IPS DF 6.9 (cell line): ENCODE measurements around the gene NHERF1.

Experiments used
- DNase-seq: peaks from one replicate; pipeline ENCODE4 v3.0.0-alpha.2; 2013; ENCODE audit warnings: low read depth, low spot score
- H3K27ac ChIP-seq: one replicate; pipeline ENCODE4 v1.5.1; 2013; ENCODE audit warnings: low read length, control low read depth
- H3K27me3 ChIP-seq: 2 replicates; pipeline ENCODE4 v1.6.1; 2013; ENCODE audit warnings: mild to moderate bottlenecking, low read length; ENCODE audit not compliant: control insufficient read depth, insufficient read depth
- H3K36me3 ChIP-seq: 2 replicates; pipeline ENCODE4 v1.6.1; 2013; ENCODE audit warnings: low read length; ENCODE audit not compliant: control insufficient read depth, insufficient read depth
- H3K4me1 ChIP-seq: 2 replicates; pipeline ENCODE4 v1.6.1; 2013; ENCODE audit warnings: low read length; ENCODE audit not compliant: control insufficient read depth, insufficient read depth
- H3K4me3 ChIP-seq: 2 replicates; pipeline ENCODE4 v1.5.1; 2013; ENCODE audit warnings: mild to moderate bottlenecking, low read length
- H3K9me3 ChIP-seq: 2 replicates; pipeline ENCODE4 v1.6.1; 2013; ENCODE audit warnings: low read length, inconsistent platforms; ENCODE audit not compliant: control insufficient read depth, insufficient read depth
- WGBS: extraction: QIAGEN DNeasy Blood & Tissue Kit; methylation state at CpG from one replicate; pipeline ENCODE4 v1.1.7; 2013; ENCODE audit warnings: mixed read lengths, missing lambda C conversion rate; ENCODE audit not compliant: insufficient read length, insufficient coverage; 5-methylcytosine and 5-hydroxymethylcytosine counted together

NHERF1 gene

DNA sequence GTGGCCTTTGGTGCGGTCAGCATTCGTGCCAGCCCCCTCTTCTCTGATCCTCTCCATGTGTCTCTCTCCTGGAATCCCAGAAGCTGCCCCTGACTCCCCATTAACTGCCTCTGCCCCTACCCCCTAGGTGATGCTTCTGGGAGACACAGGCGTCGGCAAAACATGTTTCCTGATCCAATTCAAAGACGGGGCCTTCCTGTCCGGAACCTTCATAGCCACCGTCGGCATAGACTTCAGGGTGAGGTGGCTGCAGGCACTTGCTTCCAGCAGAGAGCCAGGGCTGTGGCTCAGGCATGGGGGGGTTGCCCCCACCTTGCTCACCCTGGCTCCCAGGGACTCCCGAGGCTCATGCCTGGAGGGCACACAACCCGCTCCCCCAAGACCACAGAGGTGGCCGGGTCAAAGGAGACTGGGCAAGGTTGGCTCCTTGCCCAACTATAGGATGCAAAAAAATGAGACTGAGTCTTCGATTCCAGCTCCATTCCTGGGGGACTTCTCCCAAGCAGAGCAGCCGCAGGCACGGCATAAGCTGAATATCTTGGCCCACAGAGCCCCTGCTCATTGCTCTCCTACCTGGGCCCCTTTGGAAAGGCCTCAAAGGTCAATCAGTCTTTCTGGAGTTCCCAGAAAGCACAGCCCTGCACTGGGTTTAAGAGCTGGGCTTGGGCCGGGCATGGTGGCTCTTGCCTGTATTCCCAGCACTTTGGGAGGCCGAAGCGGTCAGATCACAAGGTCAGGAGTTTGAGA lies 7.6 kb upstream of the NHERF1 start:
- WGBS, result no CpG with 5 or more reads among the region's 17 CpGs
- no peaks in the 10 kb centered on the region for H3K27me3 ChIP-seq
- no peaks in the 10 kb centered on the region for H3K36me3 ChIP-seq
- DNase-seq, result no peak
- peaks cover 6% of the 10 kb centered on the region; the same call in 1 of the 2 replicates for H3K4me1 ChIP-seq
- no peak overlapping the region for H3K27ac ChIP-seq
- no peak overlapping the region for H3K4me3 ChIP-seq
- no peaks in the 10 kb centered on the region for H3K9me3 ChIP-seq

DNA sequence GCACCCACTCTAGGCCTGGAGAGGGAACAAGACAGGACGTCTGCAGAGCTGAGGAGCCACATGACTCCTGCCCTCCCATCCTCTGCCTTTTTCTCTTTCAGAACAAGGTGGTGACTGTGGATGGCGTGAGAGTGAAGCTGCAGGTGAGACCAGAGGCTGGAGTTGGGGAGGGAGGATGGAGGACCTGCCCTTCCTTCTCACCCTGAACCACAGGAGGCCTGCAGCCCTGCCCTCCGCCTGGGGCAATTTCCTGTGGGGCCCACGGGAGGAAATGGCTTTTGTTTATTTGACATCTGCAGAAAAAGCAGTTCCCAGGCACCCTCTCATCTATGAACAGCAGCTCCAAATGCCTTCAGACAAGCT lies 6.3 kb upstream of the NHERF1 start:
- Histone ChIP-seq H3K4me3 (no peak overlapping the region), H3K9me3 (no peaks in the 10 kb centered on the region), H3K36me3 (no peaks in the 10 kb centered on the region), H3K4me1 (peaks cover 10% of the 10 kb centered on the region), H3K27ac (no peak overlapping the region), H3K27me3 (no peaks in the 10 kb centered on the region)
- DNase-seq, result no peak
- WGBS, result no CpG with 5 or more reads among the region's 4 CpGs

DNA sequence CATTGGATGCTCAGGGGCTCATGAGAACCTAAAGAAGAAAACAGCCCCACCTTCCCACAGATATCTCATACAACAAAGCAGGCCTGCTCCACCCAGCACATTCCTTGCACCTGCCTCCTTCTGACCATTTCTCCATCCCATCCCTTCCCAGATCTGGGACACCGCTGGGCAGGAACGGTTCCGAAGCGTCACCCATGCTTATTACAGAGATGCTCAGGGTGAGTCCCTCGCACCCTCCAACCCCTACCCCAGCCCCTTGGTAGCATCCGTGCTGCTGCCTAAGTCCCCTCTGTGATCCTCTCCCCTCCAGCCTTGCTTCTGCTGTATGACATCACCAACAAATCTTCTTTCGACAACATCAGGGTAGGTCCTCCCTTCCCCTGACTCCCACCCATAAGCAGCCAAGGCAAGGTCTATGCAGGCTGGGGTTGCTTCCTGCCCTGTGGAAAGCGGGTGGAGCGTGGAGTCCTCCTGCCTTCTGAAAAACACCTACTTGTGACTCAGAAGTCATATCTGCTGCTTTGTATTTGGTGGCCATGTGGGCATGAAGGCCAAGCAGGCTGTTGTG lies 5.4 kb upstream of the NHERF1 start:
- no CpG with 5 or more reads among the region's 9 CpGs for WGBS
- Histone ChIP-seq H3K27ac (no peak overlapping the region), H3K36me3 (no peaks in the 10 kb centered on the region), H3K4me3 (no peak overlapping the region), H3K4me1 (peaks cover 12% of the 10 kb centered on the region), H3K27me3 (no peaks in the 10 kb centered on the region), H3K9me3 (no peaks in the 10 kb centered on the region)
- no peak for DNase-seq

DNA sequence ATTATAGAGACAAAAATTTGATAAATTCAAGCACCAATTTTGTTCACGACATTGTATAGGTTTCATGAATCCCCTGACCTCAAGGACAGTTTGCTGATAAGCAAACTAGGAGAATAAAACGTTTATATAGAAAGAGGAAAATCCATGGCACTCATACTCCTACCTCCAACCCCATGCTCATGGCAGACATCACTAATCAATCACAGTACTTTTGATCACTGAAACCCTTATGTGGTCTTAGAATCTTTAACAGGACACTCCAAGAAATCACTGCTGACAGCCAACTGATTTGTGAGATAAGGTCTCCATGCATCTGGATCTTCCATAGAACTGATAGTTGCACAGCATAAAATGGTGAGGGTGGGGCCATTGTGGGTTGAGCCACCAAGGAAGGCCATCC lies 4.7 kb upstream of the NHERF1 start:
- no peak for DNase-seq
- H3K9me3 ChIP-seq, result no peaks in the 10 kb centered on the region
- WGBS, result no CpG with 5 or more reads among the region's 2 CpGs
- no peak overlapping the region for H3K27ac ChIP-seq
- H3K27me3 ChIP-seq, result no peaks in the 10 kb centered on the region
- no peaks in the 10 kb centered on the region for H3K36me3 ChIP-seq
- peaks cover 10% of the 10 kb centered on the region for H3K4me1 ChIP-seq
- no peak overlapping the region for H3K4me3 ChIP-seq

DNA sequence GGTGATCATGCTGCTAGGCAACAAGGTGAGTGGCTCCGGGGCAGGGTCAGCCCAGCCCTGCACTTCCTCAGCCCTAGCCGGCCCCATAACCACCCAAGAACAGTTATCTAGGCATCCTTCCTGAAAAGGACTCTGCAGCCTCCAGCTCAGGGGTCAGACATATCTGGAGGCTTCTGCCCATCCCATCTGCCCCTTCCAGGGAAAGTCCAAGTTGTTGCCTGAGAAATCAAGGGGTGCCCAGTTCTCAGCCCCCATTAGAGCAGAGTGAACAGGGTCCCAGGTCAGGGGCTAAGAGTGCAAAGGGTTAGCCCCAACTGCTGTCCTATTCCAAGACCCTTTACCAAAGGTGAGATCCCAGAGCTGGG lies 4.1 kb upstream of the NHERF1 start:
- H3K4me3 ChIP-seq, result no peak overlapping the region
- no peak overlapping the region for H3K27ac ChIP-seq
- H3K27me3 ChIP-seq, result no peaks in the 10 kb centered on the region
- no peak for DNase-seq
- no peaks in the 10 kb centered on the region for H3K9me3 ChIP-seq
- no peaks in the 10 kb centered on the region for H3K36me3 ChIP-seq
- H3K4me1 ChIP-seq, result peaks cover 10% of the 10 kb centered on the region
- no CpG with 5 or more reads among the region's 2 CpGs for WGBS

DNA sequence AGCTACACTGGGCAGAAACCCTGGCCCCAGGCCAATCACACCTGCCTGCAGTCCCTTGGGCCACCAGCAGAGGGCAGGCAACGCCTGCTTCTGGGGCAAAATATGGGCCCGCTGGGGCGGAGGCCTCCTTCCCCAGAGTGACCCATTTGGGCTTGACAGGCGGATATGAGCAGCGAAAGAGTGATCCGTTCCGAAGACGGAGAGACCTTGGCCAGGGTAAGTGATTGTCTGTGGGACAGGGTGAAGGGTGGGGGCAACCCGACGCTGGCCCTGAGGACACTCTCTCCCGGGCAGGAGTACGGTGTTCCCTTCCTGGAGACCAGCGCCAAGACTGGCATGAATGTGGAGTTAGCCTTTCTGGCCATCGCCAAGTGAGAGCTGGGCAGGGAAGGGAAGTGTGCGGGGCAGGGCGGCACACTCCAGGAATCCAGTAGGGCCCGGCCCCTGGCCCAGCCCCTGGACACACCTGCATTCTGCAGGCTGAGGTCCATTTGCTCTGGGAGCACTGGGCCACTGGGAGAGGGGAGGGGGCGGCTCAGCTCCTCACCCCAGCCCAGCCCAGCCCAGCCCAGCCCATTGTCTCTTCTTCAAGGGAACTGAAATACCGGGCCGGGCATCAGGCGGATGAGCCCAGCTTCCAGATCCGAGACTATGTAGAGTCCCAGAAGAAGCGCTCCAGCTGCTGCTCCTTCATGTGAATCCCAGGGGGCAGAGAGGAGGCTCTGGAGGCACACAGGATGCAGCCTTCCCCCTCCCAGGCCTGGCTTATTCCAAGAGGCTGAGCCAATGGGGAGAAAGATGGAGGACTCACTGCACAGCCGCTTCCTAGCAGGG lies 3.5 kb upstream of the NHERF1 start:
- no peaks in the 10 kb centered on the region for H3K9me3 ChIP-seq
- no peak overlapping the region for H3K27ac ChIP-seq
- H3K36me3 ChIP-seq, result no peaks in the 10 kb centered on the region
- H3K4me3 ChIP-seq, result peak overlapping the region; percentile 3; the same call in 1 of the 2 replicates
- H3K4me1 ChIP-seq, result peaks cover 10% of the 10 kb centered on the region
- WGBS, result no CpG with 5 or more reads among the region's 24 CpGs
- H3K27me3 ChIP-seq, result no peaks in the 10 kb centered on the region
- DNase-seq, result no peak

DNA sequence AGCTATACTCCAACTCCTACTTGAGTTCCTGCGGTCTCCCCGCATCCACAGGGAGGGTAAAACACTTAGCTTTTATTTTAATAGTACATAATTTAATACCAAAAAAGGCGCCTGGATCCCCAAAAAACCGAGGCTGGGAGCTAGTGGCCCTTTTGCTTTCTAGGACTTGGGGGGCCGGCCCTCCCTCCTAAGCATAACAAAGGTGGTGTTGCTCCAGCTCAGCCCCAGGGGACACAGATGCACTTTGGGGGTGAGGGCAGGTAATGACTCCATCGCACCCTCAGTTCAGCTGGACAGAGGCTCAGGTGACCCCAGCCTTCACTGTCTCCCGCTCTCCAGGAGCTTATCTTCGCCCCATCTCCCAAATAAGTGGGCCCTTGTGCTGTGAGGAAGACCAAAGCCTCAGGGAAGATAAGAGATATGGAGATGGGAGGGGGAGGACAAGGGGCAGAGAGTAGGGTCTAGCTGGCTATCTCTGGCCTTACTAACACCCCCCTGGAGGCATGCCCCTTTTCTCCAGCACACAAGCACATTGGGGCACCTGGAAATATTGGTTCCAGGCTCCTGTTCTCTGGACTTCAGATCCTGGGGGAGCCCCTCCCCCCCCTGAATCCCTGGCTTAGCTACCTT lies 2.8 kb upstream of the NHERF1 start:
- Histone ChIP-seq H3K9me3 (no peaks in the 10 kb centered on the region), H3K27ac (no peak overlapping the region), H3K4me3 (no peak overlapping the region), H3K27me3 (no peaks in the 10 kb centered on the region), H3K4me1 (peaks cover 10% of the 10 kb centered on the region), H3K36me3 (no peaks in the 10 kb centered on the region)
- no peak for DNase-seq
- WGBS, result no CpG with 5 or more reads among the region's 8 CpGs

DNA sequence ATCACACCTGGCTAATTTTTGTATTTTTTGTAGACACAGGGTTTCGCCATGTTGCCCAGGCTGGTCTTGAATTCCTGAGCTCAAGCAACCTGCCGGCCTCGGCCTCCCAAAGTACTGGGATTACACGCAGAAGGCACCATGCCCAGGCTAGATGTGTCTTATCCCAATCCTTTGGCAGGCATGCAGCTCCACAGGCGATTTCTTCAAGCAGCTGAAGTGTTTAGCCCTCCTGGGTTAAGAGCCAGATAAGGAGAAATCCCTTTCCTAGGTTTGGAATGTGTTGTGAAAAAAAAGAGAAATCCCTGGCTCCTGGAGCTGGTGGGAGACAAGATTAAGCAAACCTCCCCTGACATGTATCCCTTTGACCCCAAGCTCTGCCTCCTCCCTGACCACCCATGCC lies 2.1 kb upstream of the NHERF1 start:
- H3K27me3 ChIP-seq, result no peaks in the 10 kb centered on the region
- no peak overlapping the region for H3K4me3 ChIP-seq
- no peak overlapping the region for H3K27ac ChIP-seq
- peaks cover 12% of the 10 kb centered on the region for H3K4me1 ChIP-seq
- no CpG with 5 or more reads among the region's 5 CpGs for WGBS
- H3K36me3 ChIP-seq, result no peaks in the 10 kb centered on the region
- H3K9me3 ChIP-seq, result no peaks in the 10 kb centered on the region
- no peak for DNase-seq

DNA sequence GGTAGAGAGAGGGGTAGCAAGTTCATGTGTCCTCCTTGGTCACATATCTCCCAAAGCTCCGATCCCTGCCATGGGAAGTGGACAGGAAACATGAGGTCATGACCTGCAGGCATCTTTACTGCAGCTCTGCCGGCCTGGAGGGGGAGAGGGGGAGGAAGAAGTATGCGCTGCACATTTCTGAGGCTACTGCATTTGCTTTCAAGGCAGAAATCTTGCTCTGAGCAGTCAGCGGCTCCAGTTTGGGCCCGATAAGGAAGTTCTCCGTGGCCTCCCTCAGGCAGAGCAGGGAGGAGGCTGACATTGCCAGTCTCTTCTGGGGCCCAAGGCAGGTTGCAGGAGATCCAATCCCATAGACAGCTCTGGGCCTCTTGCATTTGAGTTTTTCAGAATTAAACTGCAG lies 1.5 kb upstream of the NHERF1 start:
- H3K27ac ChIP-seq, result no peak overlapping the region
- no peak for DNase-seq
- WGBS, result no CpG with 5 or more reads among the region's 6 CpGs

DNA sequence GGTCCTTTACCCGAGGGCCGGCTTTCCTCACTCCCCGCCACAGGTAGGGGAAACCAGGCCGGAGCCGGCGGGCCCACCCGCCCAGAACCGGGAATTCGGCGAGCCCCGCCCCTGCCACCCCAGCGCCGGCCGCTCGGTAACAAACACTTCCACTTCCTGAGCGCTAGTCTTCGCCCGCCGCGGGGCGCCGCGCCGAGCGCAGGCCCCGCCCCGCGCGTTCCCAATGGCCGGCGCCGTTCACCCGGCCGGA lies 224 bp upstream of the NHERF1 start:
- no CpG with 5 or more reads among the region's 34 CpGs for WGBS
- peaks cover 15% of the 10 kb centered on the region for H3K4me1 ChIP-seq
- H3K9me3 ChIP-seq, result no peaks in the 10 kb centered on the region
- H3K36me3 ChIP-seq, result no peaks in the 10 kb centered on the region
- DNase-seq, result no peak
- no peak overlapping the region for H3K27ac ChIP-seq
- H3K4me3 ChIP-seq, result peak overlapping the region; percentile 97; the same call in 1 of the 2 replicates
- no peaks in the 10 kb centered on the region for H3K27me3 ChIP-seq

More for the DNA sequence above, 1.5 kb upstream of the NHERF1 start:
- Histone ChIP-seq H3K4me3 (no peak overlapping the region), H3K4me1 (peaks cover 17% of the 10 kb centered on the region), H3K36me3 (no peaks in the 10 kb centered on the region), H3K9me3 (no peaks in the 10 kb centered on the region), H3K27me3 (no peaks in the 10 kb centered on the region)
